Suprapubic skin (tissue), 4 donors: Measurements from ENCODE around the gene DNAJC6. TPM values are rescaled to one million over a fixed set of nuclear protein-coding genes. Genes with fewer than 3 reads are reported as not detected.

Experiments
- DNase-seq, 2 donors: peaks; one replicate each; pipeline ENCODE4 v3.0.0-alpha.2; 2019; ENCODE audit warnings: low spot score in 2 of 2
- H3K27ac ChIP-seq: fragments of 200-600 bp; sonication (generic); one replicate; pipeline ENCODE4 v1.5.1; 2019
- H3K27me3 ChIP-seq: fragments of 200-600 bp; sonication (generic); one replicate; pipeline ENCODE4 v1.5.1; 2019
- H3K36me3 ChIP-seq: fragments of 200-600 bp; sonication (generic); one replicate; pipeline ENCODE4 v1.5.1; 2019
- H3K4me1 ChIP-seq: fragments of 200-600 bp; sonication (generic); one replicate; pipeline ENCODE4 v1.5.1; 2019
- H3K4me3 ChIP-seq: fragments of 200-600 bp; sonication (generic); one replicate; pipeline ENCODE4 v1.5.1; 2019; ENCODE audit warnings: mild to moderate bottlenecking
- H3K9me3 ChIP-seq: fragments of 200-600 bp; sonication (generic); one replicate; pipeline ENCODE4 v1.5.1; 2019
- CTCF ChIP-seq, 2 donors: fragments of 200-600 bp in 1 of 2; fragments of 450-650 bp in 1 of 2; sonication (generic) in 1 of 2; IDR thresholded peaks; one replicate each; pipeline ENCODE4 v1.5.1; 2016 to 2019; ENCODE audit warnings: antibody characterized with exemption in 2 of 2, mild to moderate bottlenecking in 1 of 2, moderate library complexity in 1 of 2
- EP300 ChIP-seq: sonication (generic); formaldehyde crosslinking; IDR thresholded peaks from one replicate; pipeline ENCODE4 v1.6.1; 2017; ENCODE audit warnings: antibody characterized with exemption
- POLR2A ChIP-seq, 2 donors: fragments of 450-650 bp; IDR thresholded peaks; one replicate each; pipeline ENCODE4 v1.6.1; 2017; ENCODE audit warnings: antibody characterized with exemption in 2 of 2, mild to moderate bottlenecking in 2 of 2, moderate library complexity in 2 of 2
- POLR2AphosphoS5 ChIP-seq, 3 donors: sonication (generic); formaldehyde crosslinking; IDR thresholded peaks; one replicate each; pipeline ENCODE4 v1.6.1; 2017; ENCODE audit warnings: antibody characterized with exemption in 3 of 3
- WGBS: methylation state at CpG from one replicate; pipeline ENCODE4 v1.1.5; 2018; 5-methylcytosine and 5-hydroxymethylcytosine counted together
- total RNA-seq, 4 donors: library from RNA; depleted of rRNA; stranded (reverse); fragments of >200 nt; gene quantifications; one replicate each; pipeline ENCODE4 v1.1.0, GENCODE V29; 2016

Gene DNAJC6
- total RNA-seq, 4 donors from 2014 or later = 1.7 to 3.8 (median 3.5) TPM

- 71% methylated on average over 1 of the region's 1 CpG for WGBS
- H3K4me1 ChIP-seq = no peaks in the 10 kb centered on the region
- TF ChIP-seq CTCF (IDR thresholded peaks at IDR 0.05) = no peak
- TF ChIP-seq POLR2A (IDR thresholded peaks at IDR 0.05) = no peak
- no peak for TF ChIP-seq EP300
- TF ChIP-seq POLR2AphosphoS5 (IDR thresholded peaks at IDR 0.05) = no peak
- no peak overlapping the region for H3K27ac ChIP-seq
- no peaks in the 10 kb centered on the region for H3K36me3 ChIP-seq
- DNase-seq = no peak
- no peaks in the 10 kb centered on the region for H3K27me3 ChIP-seq
- no peaks in the 10 kb centered on the region for H3K9me3 ChIP-seq
- no peak overlapping the region for H3K4me3 ChIP-seq
Measured at GRCh38 chr1:65440915-65441314, 131.6 kb downstream of the DNAJC6 start.

GRCh38 chr1:65441464-65441863, 132.1 kb downstream of the DNAJC6 start:
- H3K36me3 ChIP-seq = no peaks in the 10 kb centered on the region
- H3K4me3 ChIP-seq = no peak overlapping the region
- WGBS = 87% methylated on average over 3 of the region's 3 CpGs
- H3K27me3 ChIP-seq = no peaks in the 10 kb centered on the region
- TF ChIP-seq EP300 (no peak), POLR2AphosphoS5 (IDR thresholded peaks at IDR 0.05) (no peak), POLR2A (IDR thresholded peaks at IDR 0.05) (no peak), CTCF (IDR thresholded peaks at IDR 0.05) (no peak)
- H3K9me3 ChIP-seq = no peaks in the 10 kb centered on the region
- no peak overlapping the region for H3K27ac ChIP-seq
- no peaks in the 10 kb centered on the region for H3K4me1 ChIP-seq
- DNase-seq = no peak

- Histone ChIP-seq H3K4me1 (no peaks in the 10 kb centered on the region), H3K27ac (no peak overlapping the region), H3K27me3 (no peaks in the 10 kb centered on the region), H3K36me3 (no peaks in the 10 kb centered on the region), H3K4me3 (no peak overlapping the region), H3K9me3 (no peaks in the 10 kb centered on the region)
- no peak for TF ChIP-seq EP300
- no peak for TF ChIP-seq POLR2AphosphoS5 (IDR thresholded peaks at IDR 0.05)
- TF ChIP-seq CTCF (IDR thresholded peaks at IDR 0.05) = no peak
- no peak for TF ChIP-seq POLR2A (IDR thresholded peaks at IDR 0.05)
- WGBS = 86% methylated on average over 1 of the region's 1 CpG
- no peak for DNase-seq
Measured at GRCh38 chr1:65442442-65442841, 133.1 kb downstream of the DNAJC6 start.

GRCh38 chr1:65443647-65444046, 134.3 kb downstream of the DNAJC6 start:
- Histone ChIP-seq H3K36me3 (no peaks in the 10 kb centered on the region), H3K27ac (no peak overlapping the region), H3K4me3 (no peak overlapping the region), H3K27me3 (no peaks in the 10 kb centered on the region), H3K4me1 (no peaks in the 10 kb centered on the region), H3K9me3 (no peaks in the 10 kb centered on the region)
- WGBS = 84% methylated on average over 2 of the region's 2 CpGs
- no peak for DNase-seq
- TF ChIP-seq EP300 (no peak), POLR2A (IDR thresholded peaks at IDR 0.05) (no peak), CTCF (IDR thresholded peaks at IDR 0.05) (no peak), POLR2AphosphoS5 (IDR thresholded peaks at IDR 0.05) (no peak)

- no peak for TF ChIP-seq EP300
- TF ChIP-seq POLR2AphosphoS5 (IDR thresholded peaks at IDR 0.05) = no peak
- TF ChIP-seq CTCF (IDR thresholded peaks at IDR 0.05) = no peak
- TF ChIP-seq POLR2A (IDR thresholded peaks at IDR 0.05) = no peak
- Histone ChIP-seq H3K27me3 (no peaks in the 10 kb centered on the region), H3K4me1 (no peaks in the 10 kb centered on the region), H3K4me3 (no peak overlapping the region), H3K9me3 (no peaks in the 10 kb centered on the region), H3K36me3 (no peaks in the 10 kb centered on the region), H3K27ac (no peak overlapping the region)
- 72% methylated on average over 4 of the region's 5 CpGs for WGBS
- no peak for DNase-seq
Measured at GRCh38 chr1:65444128-65444640, 134.8 kb downstream of the DNAJC6 start.
